Measurements from ENCODE around the gene LCN1.

DNA sequence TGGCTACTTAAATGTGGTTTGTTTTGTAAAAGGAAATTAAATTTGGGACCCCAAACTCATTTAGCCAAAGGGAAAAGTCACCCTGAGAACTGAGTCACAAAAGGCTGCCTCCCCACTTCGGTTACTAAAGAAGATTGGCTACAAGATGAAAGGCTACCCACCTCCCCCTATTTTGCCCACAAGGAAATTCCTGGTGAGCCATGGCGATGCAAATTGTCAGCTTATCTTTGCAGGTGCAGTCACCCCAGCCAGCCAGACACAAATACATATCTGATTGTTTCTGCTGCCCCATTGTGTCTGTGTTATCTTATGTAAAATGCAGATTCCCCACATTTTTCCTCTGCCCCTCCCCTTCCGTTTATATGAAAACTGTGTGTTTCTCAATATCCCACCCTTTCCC is 49.2 kb downstream of the LCN1 start:
- TF ChIP-seq, protein P1, sequence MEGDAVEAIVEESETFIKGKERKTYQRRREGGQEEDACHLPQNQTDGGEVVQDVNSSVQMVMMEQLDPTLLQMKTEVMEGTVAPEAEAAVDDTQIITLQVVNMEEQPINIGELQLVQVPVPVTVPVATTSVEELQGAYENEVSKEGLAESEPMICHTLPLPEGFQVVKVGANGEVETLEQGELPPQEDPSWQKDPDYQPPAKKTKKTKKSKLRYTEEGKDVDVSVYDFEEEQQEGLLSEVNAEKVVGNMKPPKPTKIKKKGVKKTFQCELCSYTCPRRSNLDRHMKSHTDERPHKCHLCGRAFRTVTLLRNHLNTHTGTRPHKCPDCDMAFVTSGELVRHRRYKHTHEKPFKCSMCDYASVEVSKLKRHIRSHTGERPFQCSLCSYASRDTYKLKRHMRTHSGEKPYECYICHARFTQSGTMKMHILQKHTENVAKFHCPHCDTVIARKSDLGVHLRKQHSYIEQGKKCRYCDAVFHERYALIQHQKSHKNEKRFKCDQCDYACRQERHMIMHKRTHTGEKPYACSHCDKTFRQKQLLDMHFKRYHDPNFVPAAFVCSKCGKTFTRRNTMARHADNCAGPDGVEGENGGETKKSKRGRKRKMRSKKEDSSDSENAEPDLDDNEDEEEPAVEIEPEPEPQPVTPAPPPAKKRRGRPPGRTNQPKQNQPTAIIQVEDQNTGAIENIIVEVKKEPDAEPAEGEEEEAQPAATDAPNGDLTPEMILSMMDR (IDR thresholded peaks at IDR 0.05) = no peak
- TF ChIP-seq POLR2A (IDR thresholded peaks at IDR 0.05) = no peak
- TF ChIP-seq EP300 (IDR thresholded peaks at IDR 0.05; ENCODE audit: low read depth) = no peak

Data from transverse colon (tissue), 3 donors.